Putamen (tissue), 1 donor: Measurements from ENCODE around the gene VTI1A.
"Not testable (repeated sequence)": the region's sequence is repeated elsewhere in the genome, so short reads cannot be mapped to it uniquely, and the experiment has no call there.

Source experiments
- DNase-seq: peaks from one replicate; pipeline ENCODE4 v3.0.0-alpha.2; 2016; ENCODE audit warnings: low spot score

VTI1A gene

GRCh38 chr10:112723876-112724275 is 276.9 kb downstream of the VTI1A start:
- DNase-seq: no peak

GRCh38 chr10:112724404-112724991 is 277.5 kb downstream of the VTI1A start:
- DNase-seq: no peak

DNA sequence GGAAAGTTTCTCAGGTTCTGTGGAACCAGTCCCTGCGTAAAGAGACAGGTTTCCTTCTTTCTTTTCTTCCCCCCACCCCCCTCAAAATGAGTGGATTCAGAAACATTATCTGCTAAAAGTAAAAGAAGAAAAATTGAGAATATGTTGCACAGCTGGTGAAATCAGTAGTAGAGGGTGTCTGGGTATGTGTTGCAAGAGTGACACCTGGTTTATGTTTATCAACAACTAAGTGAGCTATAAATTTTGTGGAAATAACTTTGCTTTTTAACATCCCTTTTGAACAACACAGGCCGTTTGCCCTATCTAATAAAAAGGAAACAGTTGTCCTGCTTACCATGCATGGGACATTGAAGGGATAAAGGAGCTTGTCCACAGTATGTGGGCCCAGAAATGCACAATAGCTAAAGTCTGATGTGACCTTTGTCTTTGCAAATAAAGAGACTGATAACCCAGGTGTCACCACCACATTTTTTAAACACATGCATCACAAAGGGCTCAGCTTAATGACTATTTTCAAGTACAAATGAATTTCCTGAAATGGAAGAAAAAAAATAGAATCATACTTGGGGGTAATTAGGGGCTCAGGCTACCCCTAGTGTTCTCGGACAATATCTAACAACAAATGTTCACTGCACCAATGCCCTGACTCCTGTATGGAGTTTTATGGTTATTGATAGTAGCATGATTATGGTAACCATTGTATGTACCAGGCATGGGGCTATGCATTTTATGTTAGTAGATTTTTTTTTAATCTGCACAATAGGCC is 281.3 kb downstream of the VTI1A start:
- DNase-seq: no peak

DNA sequence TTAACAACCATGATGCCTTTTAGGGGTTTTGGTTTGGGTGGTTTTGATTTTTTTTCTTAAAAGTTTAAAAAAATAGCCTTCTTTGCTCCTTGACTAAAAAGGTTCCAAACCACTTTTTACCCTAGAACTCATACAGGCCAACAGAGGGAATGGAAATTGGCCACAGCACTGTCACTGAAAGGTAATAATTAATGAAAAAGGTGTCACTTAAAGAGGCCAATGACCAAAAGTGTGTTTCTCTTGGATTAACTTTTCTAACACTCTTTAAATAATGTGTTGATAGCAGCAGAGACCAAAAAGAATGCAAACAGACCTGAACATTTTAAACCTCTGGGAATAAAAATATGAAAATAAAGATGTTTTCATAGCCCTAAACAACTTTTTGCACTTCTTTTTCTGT is 282.0 kb downstream of the VTI1A start:
- no peak for DNase-seq

- not testable (repeated sequence) for DNase-seq
Measured at GRCh38 chr10:112731450-112731849, 284.4 kb downstream of the VTI1A start.

DNA sequence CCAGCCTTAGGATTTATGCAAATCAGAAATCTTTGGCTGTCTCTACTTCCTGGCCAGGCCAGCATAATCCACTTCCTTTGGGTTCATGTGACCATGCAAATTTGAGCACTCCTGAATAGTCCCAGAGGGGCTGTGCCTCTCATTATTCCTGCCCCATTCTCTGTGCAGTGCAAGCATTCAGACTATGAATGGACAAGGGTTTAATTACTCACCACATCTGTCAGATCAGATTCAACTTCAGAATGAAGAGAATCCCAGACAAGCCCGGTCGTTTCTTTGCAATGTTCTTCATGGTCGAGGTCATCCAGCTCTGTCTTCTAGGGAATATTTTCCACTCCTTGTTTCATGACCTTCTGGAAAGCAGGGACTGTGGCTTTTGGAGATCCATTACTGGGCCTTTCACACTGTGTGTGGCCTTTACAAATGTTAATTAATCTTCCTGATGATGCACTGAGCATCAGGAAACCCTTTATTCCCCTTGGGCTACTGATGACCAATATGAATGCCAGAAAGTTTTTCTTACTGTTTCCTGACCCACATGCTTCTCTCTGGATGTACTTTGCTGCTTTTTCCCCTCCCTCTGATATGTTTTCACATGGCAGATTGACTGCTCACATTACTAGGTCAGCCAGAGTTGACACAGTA is 285.4 kb downstream of the VTI1A start:
- DNase-seq: peak; percentile 10

DNA sequence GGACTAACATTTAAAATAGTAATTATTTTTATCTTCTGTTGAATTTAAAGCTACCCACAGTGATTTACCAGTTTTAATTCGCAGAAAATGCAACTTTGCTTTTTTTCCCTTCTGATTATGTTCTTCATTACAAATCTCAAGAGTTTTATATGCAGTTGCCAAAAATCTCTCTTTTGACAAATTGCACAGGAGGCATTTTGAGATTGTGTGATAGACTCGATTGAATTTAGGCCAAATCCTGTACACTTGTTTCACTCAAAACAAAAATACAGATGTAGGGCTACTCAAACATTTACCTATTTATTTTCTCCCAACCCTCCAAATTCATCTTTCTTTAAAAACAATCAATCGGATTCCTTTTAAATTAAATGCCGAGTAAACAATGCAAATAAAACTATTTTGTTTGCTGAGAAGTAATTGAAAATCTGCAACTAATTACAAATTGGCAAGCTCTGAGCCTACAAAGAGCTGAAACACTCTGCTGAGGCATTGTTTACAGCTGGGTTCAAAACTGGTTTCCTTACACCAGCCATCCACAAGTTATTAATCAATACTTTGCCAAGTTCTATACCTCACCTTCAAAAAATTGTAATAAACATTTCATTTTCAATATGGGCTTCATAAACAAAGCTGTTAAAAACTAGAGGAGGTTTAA is 288.2 kb downstream of the VTI1A start:
- DNase-seq: no peak

DNA sequence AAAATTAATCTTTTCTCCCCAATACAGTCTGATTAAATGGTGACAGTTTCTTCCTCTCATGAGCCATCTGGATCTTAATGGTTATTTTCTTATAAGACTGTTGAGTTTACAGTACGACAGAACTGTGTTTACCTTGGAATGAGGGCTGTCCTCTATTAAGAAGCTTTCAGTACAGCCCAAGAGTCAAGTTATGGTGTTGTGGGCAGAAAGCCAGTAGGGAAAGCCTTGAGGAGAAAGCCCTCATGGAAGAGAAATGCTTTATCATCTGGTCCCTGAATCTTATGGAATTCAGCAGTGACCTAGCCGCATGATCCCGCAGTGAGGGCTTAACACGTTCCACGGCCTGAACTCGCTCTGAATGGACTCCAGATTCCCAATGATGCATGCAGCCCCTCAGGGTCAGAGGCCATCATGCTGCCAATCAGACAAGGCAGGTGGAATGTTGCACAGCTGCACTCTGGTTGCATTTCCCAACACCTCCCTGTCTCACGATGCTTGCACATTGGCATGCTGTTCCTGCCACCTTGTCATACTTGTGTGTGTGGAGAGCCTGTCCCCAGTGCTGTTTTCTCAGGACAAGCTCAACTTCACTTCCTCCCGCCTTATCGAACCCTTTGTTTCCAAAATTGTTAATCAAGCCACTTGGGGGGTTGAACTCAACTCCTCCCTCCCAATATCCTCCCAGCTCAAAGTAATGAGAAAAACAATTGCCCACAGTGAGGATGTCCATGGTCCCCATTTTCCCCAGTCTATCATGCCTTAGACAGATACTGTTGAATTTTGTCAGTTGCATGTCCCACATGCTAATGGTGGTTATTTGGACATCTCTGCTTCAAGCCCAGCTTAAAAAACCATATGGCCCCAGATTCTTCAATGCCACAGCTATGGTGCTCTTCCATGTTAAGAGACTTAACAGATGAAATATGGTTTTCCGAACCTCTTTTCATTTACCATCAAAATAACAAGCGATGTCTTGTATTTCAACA is 291.9 kb downstream of the VTI1A start:
- no peak for DNase-seq

DNA sequence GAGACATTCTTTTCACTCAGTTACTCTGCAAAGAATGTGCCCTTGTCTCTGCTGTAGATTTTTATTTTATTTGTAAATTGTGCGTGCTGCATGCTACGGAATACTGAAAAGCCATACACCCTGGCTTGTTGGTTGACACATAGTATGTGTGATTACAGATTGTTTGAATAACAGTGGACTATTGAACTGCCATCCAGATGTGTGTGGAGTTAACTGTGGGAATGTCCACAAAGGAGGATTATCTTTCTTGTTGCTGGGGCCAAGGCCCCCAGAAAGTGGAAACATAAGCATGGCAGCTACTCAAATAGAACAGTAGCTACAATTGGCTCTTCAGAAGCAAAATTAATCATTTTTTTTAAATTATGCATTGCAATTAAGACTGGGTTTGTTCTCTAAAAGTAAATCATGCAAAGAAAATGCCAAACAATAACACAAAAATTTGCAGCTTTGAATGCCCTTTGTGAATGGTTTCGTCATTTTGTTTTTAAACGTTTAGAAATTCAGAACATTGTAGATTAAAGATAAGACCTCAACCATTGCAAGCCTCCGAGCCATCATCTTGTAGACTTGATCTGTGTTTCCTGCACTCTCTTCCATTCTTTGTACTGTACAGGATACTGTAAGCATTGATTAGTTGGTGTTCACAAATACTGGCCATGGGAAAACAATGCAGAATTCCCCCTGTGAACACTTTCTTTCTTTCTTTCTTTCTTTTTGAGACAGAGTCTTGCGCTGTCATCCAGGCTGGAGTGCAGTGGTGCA is 292.8 kb downstream of the VTI1A start:
- no peak for DNase-seq

GRCh38 chr10:112741830-112742402 is 294.9 kb downstream of the VTI1A start:
- DNase-seq: no peak

DNA sequence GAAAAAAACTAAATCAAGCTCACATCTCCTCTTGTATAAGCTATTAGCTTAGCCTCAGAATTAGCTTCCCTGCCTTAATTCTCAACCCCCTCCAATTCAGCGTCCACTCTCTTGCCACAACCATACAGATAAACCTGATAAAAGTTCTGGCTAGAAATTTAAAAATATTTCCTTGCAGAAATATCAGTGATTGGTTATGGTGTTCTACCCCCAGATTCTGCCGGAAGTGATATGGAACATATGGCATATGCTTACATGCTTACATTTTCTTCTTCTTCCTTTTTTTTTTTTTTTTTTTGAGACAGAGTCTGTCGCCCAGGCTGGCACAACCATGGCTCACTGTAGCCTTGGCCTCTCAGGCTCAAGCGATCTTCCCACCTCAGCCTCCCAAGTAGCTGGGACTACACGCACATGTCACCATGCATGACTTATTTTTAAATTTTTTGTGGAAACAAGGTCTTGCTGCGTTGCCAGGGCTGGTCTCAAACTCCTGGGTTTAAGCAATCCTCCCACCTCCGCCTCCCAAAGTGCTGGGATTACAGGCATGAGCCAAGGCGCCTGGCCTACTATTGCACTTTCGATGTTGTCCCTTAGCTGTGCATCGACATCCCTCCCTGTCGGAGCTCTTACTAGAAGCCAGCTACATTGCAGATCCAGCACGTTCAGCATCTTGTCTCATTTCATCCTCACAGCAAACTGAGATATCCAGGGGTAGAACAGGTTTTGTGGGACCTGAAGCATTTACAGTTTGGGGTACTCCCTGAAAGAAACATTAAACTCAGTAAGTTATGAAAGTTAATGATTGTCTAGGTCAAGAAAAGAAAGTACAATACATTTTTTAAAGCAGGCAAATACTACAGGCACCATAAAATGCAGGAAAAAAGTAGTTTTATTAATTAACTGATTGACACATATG is 297.4 kb downstream of the VTI1A start:
- DNase-seq: no peak

DNA sequence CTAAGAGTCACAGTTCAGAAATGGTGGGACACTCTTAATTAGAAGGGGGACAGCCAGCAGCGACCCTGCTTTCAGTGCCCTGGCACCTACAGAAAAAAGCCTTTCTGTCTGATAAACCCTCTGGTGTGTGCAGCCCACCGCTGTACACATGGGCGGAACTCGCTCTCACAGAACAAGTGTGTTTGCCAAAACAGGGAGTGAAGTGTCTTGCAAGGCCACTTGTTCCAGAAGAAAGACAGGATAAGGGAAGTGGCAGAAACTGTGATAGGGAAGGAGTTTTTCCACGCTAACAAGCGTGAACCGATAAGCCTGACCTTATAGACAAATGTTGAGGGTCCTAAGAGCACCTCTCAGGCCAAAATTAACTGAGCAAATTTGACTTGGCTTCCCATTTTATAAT is 299.3 kb downstream of the VTI1A start:
- DNase-seq: no peak

- DNase-seq: no peak
Measured at GRCh38 chr10:112750427-112751167, 303.6 kb downstream of the VTI1A start.

DNA sequence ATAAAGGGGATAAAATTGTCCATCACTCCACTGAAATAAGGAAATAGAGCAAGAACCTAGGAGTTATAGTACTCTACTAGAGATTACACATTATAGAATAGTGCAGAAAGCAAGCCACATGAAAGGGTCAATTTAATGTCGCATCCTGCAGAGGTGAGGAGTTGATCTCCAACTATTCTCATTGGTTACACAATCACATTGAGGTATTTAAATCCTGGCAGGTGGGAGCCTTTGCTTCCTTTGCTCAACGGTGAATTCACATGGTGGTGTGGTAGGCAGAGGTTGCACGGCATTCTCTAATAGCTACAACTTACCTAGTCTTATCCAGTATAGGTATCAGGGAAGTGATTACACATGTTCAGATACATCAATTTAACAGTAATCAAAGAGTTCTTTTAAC is 304.6 kb downstream of the VTI1A start:
- DNase-seq: no peak

- DNase-seq: no peak
Measured at GRCh38 chr10:112752288-112752687, 305.3 kb downstream of the VTI1A start.

- no peak for DNase-seq
Measured at GRCh38 chr10:112753961-112754411, 307.0 kb downstream of the VTI1A start.

- DNase-seq: peak; percentile 54
Measured at GRCh38 chr10:112755446-112756234, 308.6 kb downstream of the VTI1A start.

DNA sequence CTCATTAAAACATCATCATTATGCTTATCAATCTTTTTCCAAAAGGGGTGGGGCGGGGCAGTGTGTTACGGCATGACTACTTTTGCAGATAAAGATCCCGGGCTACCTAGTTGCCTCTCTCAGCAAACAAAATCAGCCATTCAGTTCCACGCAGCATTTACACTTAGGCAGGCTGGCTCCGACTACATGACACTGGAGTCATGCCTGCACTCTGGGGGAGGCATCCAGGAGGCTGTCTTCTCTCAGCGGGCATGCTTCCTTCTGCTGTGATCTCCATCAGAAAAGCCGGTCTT is 309.2 kb downstream of the VTI1A start:
- DNase-seq: no peak
